Spleen (tissue), 11 donors: ENCODE data around the gene CD8B2. TPM values are rescaled to one million over a fixed set of nuclear protein-coding genes. Genes with fewer than 3 reads are reported as not detected.

Source experiments
- DNase-seq: peaks from one replicate; pipeline ENCODE4 v3.0.0-alpha.2; 2020
- H3K27ac ChIP-seq, 8 donors: fragments of 200-600 bp; sonication (generic) in 7 of 8; 1 replicate in 4 of 8; 2 replicates in 4 of 8; pipeline versions ENCODE4 v1.5.0 to v1.8.0; 2016 to 2021; ENCODE audit warnings: inconsistent platforms in 4 of 8, mild to moderate bottlenecking in 4 of 8, moderate library complexity in 1 of 8
- H3K27me3 ChIP-seq, 7 donors: fragments of 200-600 bp; sonication (generic) in 6 of 7; replicated peaks in 1 of 7; 1 replicate in 4 of 7; 2 replicates in 3 of 7; pipeline versions ENCODE4 v1.5.0 to v1.8.0; 2016 to 2021; ENCODE audit warnings: inconsistent platforms in 3 of 7, mild to moderate bottlenecking in 1 of 7
- H3K36me3 ChIP-seq, 6 donors: fragments of 200-600 bp; sonication (generic) in 5 of 6; 1 replicate in 4 of 6; 2 replicates in 2 of 6; pipeline versions ENCODE4 v1.5.0 to v1.8.0; 2016 to 2021; ENCODE audit warnings: inconsistent platforms in 2 of 6
- H3K4me1 ChIP-seq, 6 donors: fragments of 200-600 bp; sonication (generic) in 5 of 6; 1 replicate in 3 of 6; 2 replicates in 3 of 6; pipeline versions ENCODE4 v1.5.0 to v1.8.0; 2016 to 2021; ENCODE audit warnings: inconsistent platforms in 3 of 6
- H3K4me3 ChIP-seq, 8 donors: fragments of 200-600 bp; sonication (generic) in 7 of 8; 1 replicate in 4 of 8; 2 replicates in 4 of 8; pipeline versions ENCODE4 v1.5.0 to v1.8.0; 2016 to 2021; ENCODE audit warnings: inconsistent platforms in 4 of 8, mild to moderate bottlenecking in 4 of 8, moderate library complexity in 2 of 8
- H3K9me3 ChIP-seq, 8 donors: fragments of 200-600 bp; sonication (generic) in 7 of 8; 1 replicate in 4 of 8; 2 replicates in 4 of 8; pipeline versions ENCODE4 v1.5.0 to v1.8.0; 2016 to 2021; ENCODE audit warnings: inconsistent platforms in 4 of 8
- POLR2A ChIP-seq, 3 donors: fragments of 450-650 bp; IDR thresholded peaks; one replicate each; pipeline ENCODE4 v1.5.1; 2017; ENCODE audit warnings: antibody characterized with exemption in 3 of 3, mild to moderate bottlenecking in 1 of 3
- POLR2AphosphoS5 ChIP-seq, 3 donors: sonication (generic); formaldehyde crosslinking; IDR thresholded peaks; one replicate each; pipeline ENCODE4 v1.5.1; 2017; ENCODE audit warnings: antibody characterized with exemption in 3 of 3
- WGBS, 5 donors: extraction: QIAGEN DNeasy Blood & Tissue Kit in 3 of 5; methylation state at CpG; one replicate each; pipeline versions ENCODE4 v1.1.5 to v1.1.7; 2013 to 2018; 5-methylcytosine and 5-hydroxymethylcytosine counted together
- intact Hi-C: fragments of 100-400 bp; cut with DNase I; formaldehyde crosslinking; loops from one replicate; pipeline ENCODE4 v1.15.0; 2023; ENCODE audit warnings: low total_unique reads
- polyA plus RNA-seq, 3 donors: library from polyadenylated mRNA; stranded (reverse); fragments of 200-250 nt; gene quantifications; one replicate each; pipeline ENCODE4 v1.2.1, GENCODE V29; 2013
- total RNA-seq, 7 donors: library from RNA; depleted of rRNA in 3 of 7; stranded (reverse); fragments of >200 nt in 3 of 7; fragmentation: NEBNext Ultra II Directional in 4 of 7; extraction: Animal tissue kit (Norgen Biotek cat#: 25700) in 4 of 7; gene quantifications; one replicate each; pipeline versions ENCODE4 v1.1.0 to v1.2.1, GENCODE V29; 2016 to 2021
- TF ChIP-seq, protein P1 (sequence below), 11 experiments: fragments of 200-600 bp in 7 of 11; fragments of 450-650 bp in 4 of 11; sonication (generic) in 4 of 11; IDR thresholded peaks in 8 of 11; conservative IDR thresholded peaks in 3 of 11; 1 replicate in 7 of 11; 2 replicates in 4 of 11; pipeline versions ENCODE4 v1.4.0 to v1.8.0; 2016 to 2021; ENCODE audit warnings: antibody characterized with exemption in 11 of 11, inconsistent platforms in 4 of 11, mild to moderate bottlenecking in 1 of 11
- donor health status: healthy with polysubstance abuse.
- donor health status: DM: no; HTN: no; CAD: no; lungs with moderate emphysema.
- donor health status: DM: no; HTN: no; CAD: no.
- donor health status: Bipolar disorder and iron deficiency.
- donor health status: healthy.
- donor health status: DM: no; HTN: no; CAD: no.
- donor health status: DM: yes; HTN: yes; CAD: no.

CD8B2 gene
- total and polyA plus RNA-seq, 10 donors = 0.17 to 0.38 (median 0.27) TPM; not detected in 2

- TF ChIP-seq, protein P1, sequence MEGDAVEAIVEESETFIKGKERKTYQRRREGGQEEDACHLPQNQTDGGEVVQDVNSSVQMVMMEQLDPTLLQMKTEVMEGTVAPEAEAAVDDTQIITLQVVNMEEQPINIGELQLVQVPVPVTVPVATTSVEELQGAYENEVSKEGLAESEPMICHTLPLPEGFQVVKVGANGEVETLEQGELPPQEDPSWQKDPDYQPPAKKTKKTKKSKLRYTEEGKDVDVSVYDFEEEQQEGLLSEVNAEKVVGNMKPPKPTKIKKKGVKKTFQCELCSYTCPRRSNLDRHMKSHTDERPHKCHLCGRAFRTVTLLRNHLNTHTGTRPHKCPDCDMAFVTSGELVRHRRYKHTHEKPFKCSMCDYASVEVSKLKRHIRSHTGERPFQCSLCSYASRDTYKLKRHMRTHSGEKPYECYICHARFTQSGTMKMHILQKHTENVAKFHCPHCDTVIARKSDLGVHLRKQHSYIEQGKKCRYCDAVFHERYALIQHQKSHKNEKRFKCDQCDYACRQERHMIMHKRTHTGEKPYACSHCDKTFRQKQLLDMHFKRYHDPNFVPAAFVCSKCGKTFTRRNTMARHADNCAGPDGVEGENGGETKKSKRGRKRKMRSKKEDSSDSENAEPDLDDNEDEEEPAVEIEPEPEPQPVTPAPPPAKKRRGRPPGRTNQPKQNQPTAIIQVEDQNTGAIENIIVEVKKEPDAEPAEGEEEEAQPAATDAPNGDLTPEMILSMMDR (IDR thresholded peaks at IDR 0.05 in 8 of 11, conservative IDR thresholded peaks at IDR 0.05 in 3 of 11) = no peak
- no peak for TF ChIP-seq POLR2AphosphoS5 (IDR thresholded peaks at IDR 0.05)
- TF ChIP-seq POLR2A (IDR thresholded peaks at IDR 0.05) = no peak
- intact Hi-C loops = loop anchor here (5.0 kb wide), 1 partner anchor 434 kb away; no protein-coding TSS in a partner anchor
- 65 to 93% (median 81%) methylated on average over 4 of the region's 4 CpGs for WGBS, 5 donors
These were observed 54.2 kb downstream of the CD8B2 start for GRCh38 chr2:106541333-106541732.

GRCh38 chr2:106542746-106543359, 55.7 kb downstream of the CD8B2 start:
- Histone ChIP-seq H3K27me3 (peaks cover 0 to 32% (median 7%) of the 10 kb centered on the region in 7 donors), H3K4me1 (peaks cover 0 to 23% (median 11%) of the 10 kb centered on the region in 6 donors), H3K27ac (no peak overlapping the region), H3K4me3 (peak overlapping the region in 2 of 8 donors; percentile 9 to 43), H3K9me3 (no peaks in the 10 kb centered on the region), H3K36me3 (no peaks in the 10 kb centered on the region)
- TF ChIP-seq, protein P1 (IDR thresholded peaks at IDR 0.05 in 8 of 11, conservative IDR thresholded peaks at IDR 0.05 in 3 of 11) = peak; percentile 67 to 93 (median 91)
- no peak for TF ChIP-seq POLR2AphosphoS5 (IDR thresholded peaks at IDR 0.05)
- 14 to 16% (median 14%) methylated on average over 24 of the region's 24 CpGs for WGBS, 5 donors
- intact Hi-C loops = loop anchor here (5.0 kb wide), 1 partner anchor 436 kb away; no protein-coding TSS in a partner anchor
- peak; percentile 87 for DNase-seq

More at GRCh38 chr2:106541333-106541732, 54.2 kb downstream of the CD8B2 start:
- no peaks in the 10 kb centered on the region for H3K36me3 ChIP-seq
- H3K4me1 ChIP-seq = peaks cover 0 to 18% (median 8%) of the 10 kb centered on the region in 6 donors
- H3K4me3 ChIP-seq = no peak overlapping the region
- H3K27me3 ChIP-seq = peaks cover 0 to 25% (median 7%) of the 10 kb centered on the region in 7 donors
- no peak for DNase-seq
- no peak overlapping the region for H3K27ac ChIP-seq
- no peaks in the 10 kb centered on the region for H3K9me3 ChIP-seq

DNA sequence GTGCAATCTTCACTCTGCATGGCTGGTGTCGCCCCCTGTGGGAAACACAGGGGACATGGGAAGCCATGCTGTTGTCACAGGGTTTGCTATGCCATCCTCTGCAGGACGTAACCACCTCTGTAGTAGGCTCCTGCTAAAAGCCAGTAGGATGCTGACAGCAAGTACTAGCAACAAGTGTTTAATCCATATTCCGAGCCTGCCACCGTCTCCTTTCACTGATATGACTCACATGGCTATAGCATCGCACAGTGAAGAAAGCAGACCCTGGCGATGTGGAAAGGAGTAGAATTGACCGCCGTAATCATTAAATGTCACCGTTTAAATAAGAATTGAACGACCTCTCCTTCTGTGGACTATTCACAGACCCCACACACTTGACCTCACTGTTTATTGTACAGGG, 57.8 kb downstream of the CD8B2 start:
- Histone ChIP-seq H3K27ac (no peak overlapping the region), H3K4me3 (no peak overlapping the region), H3K9me3 (no peaks in the 10 kb centered on the region), H3K4me1 (peaks cover 0 to 23% (median 11%) of the 10 kb centered on the region in 6 donors), H3K27me3 (peaks cover 0 to 32% (median 7%) of the 10 kb centered on the region in 7 donors), H3K36me3 (no peaks in the 10 kb centered on the region)
- intact Hi-C loops = no loop called here
- TF ChIP-seq, protein P1 (IDR thresholded peaks at IDR 0.05 in 8 of 11, conservative IDR thresholded peaks at IDR 0.05 in 3 of 11) = no peak
- no peak for TF ChIP-seq POLR2A (IDR thresholded peaks at IDR 0.05)
- TF ChIP-seq POLR2AphosphoS5 (IDR thresholded peaks at IDR 0.05) = no peak
- DNase-seq = no peak
- WGBS, 5 donors = 93 to 95% (median 94%) methylated on average over 10 of the region's 10 CpGs

DNA sequence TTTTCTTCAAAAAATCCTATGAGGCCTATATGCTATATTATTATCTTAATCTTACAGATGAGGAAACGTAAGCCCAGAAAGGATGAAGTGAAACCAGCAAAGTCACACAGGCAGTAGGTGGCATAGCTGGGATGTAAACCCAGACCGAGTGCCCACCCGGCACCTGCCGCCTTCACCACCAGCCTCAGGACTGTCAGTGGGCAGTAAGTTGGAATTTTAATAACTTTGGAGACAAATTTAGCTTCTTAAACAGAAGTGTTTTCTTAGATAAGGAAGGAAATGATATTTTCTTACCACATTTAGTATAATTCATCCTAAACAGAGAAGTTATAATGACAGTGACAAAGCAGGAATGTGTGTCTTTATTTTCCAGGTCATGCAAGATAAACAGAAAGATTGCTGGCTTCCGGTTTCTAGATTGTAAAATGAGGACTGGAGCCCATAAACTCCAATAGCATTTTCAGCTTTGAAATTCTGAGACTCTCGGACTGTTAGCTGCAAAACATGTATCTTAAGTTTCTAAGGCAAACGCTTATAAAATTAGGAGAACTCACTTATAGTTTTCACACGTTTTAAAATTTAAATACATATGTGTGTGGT, 59.3 kb downstream of the CD8B2 start:
- Histone ChIP-seq H3K36me3 (no peaks in the 10 kb centered on the region), H3K4me3 (no peak overlapping the region), H3K9me3 (no peaks in the 10 kb centered on the region), H3K27ac (peak overlapping the region in 2 of 8 donors; percentile 19 to 39), H3K27me3 (peaks cover 0 to 32% (median 7%) of the 10 kb centered on the region in 7 donors), H3K4me1 (peaks cover 0 to 23% (median 11%) of the 10 kb centered on the region in 6 donors)
- no peak for DNase-seq
- TF ChIP-seq, protein P1 (IDR thresholded peaks at IDR 0.05 in 8 of 11, conservative IDR thresholded peaks at IDR 0.05 in 3 of 11) = no peak
- TF ChIP-seq POLR2AphosphoS5 (IDR thresholded peaks at IDR 0.05) (no peak), POLR2A (IDR thresholded peaks at IDR 0.05) (no peak)
- intact Hi-C loops = no loop called here
- WGBS, 5 donors = 28 to 44% (median 34%) methylated on average over 8 of the region's 8 CpGs
